Measurements from ENCODE around the gene PPP1R3D.

Gene PPP1R3D

DNA sequence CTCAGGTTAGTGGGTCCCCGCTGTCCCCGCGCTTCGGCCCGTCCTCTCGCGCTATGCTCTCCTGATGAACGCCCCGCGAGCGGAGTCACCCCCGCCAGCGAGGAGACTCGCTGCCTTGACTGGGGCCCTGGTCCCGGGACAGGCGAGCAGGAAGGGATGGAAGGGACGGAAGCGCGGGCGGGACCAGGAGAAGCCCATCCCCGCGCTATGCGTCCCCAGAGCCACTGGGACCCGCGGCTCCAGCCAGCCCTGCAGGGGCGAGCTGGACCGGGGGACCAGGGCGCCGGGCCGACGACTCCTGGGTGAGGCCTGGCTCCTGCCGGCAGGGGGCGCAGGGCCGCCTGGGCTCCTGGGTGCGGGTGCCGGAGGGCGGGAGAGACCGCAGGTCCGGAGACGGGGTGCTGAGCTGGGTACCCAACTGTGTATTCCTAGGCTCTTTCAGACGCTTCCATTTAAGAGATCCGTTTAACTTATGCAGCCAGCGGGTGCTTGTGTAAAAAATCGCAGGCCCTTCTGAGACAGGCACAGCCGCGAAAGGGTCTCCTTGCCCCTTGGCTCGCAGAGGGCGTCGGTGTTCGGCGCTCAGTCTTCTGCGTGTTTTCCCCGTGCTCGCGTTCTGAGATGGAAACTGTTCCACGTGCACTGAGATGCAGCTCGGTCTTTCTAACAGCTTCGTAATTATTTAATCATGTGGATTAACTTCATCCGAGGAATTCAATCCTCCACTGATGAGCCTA is 6.1 kb downstream of the PPP1R3D start (continued):
- TF ChIP-seq ZBTB1 (tag by site-specific recombination; IDR thresholded peaks at IDR 0.05) (peak; percentile 54; the same call in 1 of the 2 replicates), ZNF19 (tag by site-specific recombination; IDR thresholded peaks at IDR 0.05; ENCODE audit: low read depth) (no peak), ZNF521 (tag by site-specific recombination; IDR thresholded peaks at IDR 0.05) (no peak), ZXDB (tag by site-specific recombination; IDR thresholded peaks at IDR 0.05) (peak; percentile 92), ZNF24 (tag by site-specific recombination; IDR thresholded peaks at IDR 0.05) (0 out of 2 replicates have a peak, but pooled peaks have one; percentile 33), KLF1 (tag by site-specific recombination; IDR thresholded peaks at IDR 0.05) (no peak), ZNF10 (tag by site-specific recombination; IDR thresholded peaks at IDR 0.05) (0 out of 2 replicates have a peak, but pooled peaks have one; percentile 12), ZNF311 (tag by site-specific recombination; IDR thresholded peaks at IDR 0.05; ENCODE audit: borderline replicate concordance) (no peak), ZNF175 (tag by site-specific recombination; IDR thresholded peaks at IDR 0.05) (no peak), ZNF629 (tag by site-specific recombination; IDR thresholded peaks at IDR 0.05) (peak; percentile 23), ZNF248 (tag by site-specific recombination; IDR thresholded peaks at IDR 0.05) (no peak), ZNF76 (tag by site-specific recombination; IDR thresholded peaks at IDR 0.05; ENCODE audit: borderline replicate concordance, low read depth) (0 out of 2 replicates have a peak, but pooled peaks have one; percentile 17), ZFP69B (tag by site-specific recombination; IDR thresholded peaks at IDR 0.05) (peak; percentile 16; the same call in 1 of the 2 replicates), BCL11A (tag by site-specific recombination; IDR thresholded peaks at IDR 0.05; ENCODE audit: low read depth) (no peak), TRIM28 (IDR thresholded peaks at IDR 0.05; ENCODE audit: borderline replicate concordance, low read length) (no peak), ZNF777 (tag by site-specific recombination; IDR thresholded peaks at IDR 0.05; ENCODE audit: borderline replicate concordance) (no peak), ZNF48 (tag by site-specific recombination; IDR thresholded peaks at IDR 0.05) (no peak), ZNF211 (tag by site-specific recombination; IDR thresholded peaks at IDR 0.05; ENCODE audit: low read depth) (no peak), KLF16 (tag by site-specific recombination; IDR thresholded peaks at IDR 0.05) (peak; percentile 63; the same call in 1 of the 2 replicates), ZNF335 (tag by site-specific recombination; conservative IDR thresholded peaks at IDR 0.05) (peak; percentile 80), ZNF664 (tag by site-specific recombination; IDR thresholded peaks at IDR 0.05) (no peak), ZFP37 (tag by site-specific recombination; IDR thresholded peaks at IDR 0.05) (peak; percentile 64; the same call in 1 of the 2 replicates), ZBTB7A (tag by site-specific recombination; IDR thresholded peaks at IDR 0.05; ENCODE audit: low read depth) (no peak; the same call in 1 of the 2 replicates), ZNF112 (tag by site-specific recombination; IDR thresholded peaks at IDR 0.05) (no peak)
- TF ChIP-seq, protein P1, sequence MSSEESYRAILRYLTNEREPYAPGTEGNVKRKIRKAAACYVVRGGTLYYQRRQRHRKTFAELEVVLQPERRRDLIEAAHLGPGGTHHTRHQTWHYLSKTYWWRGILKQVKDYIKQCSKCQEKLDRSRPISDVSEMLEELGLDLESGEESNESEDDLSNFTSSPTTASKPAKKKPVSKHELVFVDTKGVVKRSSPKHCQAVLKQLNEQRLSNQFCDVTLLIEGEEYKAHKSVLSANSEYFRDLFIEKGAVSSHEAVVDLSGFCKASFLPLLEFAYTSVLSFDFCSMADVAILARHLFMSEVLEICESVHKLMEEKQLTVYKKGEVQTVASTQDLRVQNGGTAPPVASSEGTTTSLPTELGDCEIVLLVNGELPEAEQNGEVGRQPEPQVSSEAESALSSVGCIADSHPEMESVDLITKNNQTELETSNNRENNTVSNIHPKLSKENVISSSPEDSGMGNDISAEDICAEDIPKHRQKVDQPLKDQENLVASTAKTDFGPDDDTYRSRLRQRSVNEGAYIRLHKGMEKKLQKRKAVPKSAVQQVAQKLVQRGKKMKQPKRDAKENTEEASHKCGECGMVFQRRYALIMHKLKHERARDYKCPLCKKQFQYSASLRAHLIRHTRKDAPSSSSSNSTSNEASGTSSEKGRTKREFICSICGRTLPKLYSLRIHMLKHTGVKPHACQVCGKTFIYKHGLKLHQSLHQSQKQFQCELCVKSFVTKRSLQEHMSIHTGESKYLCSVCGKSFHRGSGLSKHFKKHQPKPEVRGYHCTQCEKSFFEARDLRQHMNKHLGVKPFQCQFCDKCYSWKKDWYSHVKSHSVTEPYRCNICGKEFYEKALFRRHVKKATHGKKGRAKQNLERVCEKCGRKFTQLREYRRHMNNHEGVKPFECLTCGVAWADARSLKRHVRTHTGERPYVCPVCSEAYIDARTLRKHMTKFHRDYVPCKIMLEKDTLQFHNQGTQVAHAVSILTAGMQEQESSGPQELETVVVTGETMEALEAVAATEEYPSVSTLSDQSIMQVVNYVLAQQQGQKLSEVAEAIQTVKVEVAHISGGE (tag by site-specific recombination; conservative IDR thresholded peaks at IDR 0.05; ENCODE audit: low read depth): 0 out of 2 replicates have a peak, but pooled peaks have one; percentile 37
- TF ChIP-seq, protein P2, sequence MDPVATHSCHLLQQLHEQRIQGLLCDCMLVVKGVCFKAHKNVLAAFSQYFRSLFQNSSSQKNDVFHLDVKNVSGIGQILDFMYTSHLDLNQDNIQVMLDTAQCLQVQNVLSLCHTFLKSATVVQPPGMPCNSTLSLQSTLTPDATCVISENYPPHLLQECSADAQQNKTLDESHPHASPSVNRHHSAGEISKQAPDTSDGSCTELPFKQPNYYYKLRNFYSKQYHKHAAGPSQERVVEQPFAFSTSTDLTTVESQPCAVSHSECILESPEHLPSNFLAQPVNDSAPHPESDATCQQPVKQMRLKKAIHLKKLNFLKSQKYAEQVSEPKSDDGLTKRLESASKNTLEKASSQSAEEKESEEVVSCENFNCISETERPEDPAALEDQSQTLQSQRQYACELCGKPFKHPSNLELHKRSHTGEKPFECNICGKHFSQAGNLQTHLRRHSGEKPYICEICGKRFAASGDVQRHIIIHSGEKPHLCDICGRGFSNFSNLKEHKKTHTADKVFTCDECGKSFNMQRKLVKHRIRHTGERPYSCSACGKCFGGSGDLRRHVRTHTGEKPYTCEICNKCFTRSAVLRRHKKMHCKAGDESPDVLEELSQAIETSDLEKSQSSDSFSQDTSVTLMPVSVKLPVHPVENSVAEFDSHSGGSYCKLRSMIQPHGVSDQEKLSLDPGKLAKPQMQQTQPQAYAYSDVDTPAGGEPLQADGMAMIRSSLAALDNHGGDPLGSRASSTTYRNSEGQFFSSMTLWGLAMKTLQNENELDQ (tag by site-specific recombination; IDR thresholded peaks at IDR 0.05; ENCODE audit: low read depth): no peak
- TF ChIP-seq, protein P3, sequence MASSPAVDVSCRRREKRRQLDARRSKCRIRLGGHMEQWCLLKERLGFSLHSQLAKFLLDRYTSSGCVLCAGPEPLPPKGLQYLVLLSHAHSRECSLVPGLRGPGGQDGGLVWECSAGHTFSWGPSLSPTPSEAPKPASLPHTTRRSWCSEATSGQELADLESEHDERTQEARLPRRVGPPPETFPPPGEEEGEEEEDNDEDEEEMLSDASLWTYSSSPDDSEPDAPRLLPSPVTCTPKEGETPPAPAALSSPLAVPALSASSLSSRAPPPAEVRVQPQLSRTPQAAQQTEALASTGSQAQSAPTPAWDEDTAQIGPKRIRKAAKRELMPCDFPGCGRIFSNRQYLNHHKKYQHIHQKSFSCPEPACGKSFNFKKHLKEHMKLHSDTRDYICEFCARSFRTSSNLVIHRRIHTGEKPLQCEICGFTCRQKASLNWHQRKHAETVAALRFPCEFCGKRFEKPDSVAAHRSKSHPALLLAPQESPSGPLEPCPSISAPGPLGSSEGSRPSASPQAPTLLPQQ (tag by site-specific recombination; IDR thresholded peaks at IDR 0.05): peak; percentile 38; the same call in 1 of the 2 replicates
- TF ChIP-seq, protein P4, sequence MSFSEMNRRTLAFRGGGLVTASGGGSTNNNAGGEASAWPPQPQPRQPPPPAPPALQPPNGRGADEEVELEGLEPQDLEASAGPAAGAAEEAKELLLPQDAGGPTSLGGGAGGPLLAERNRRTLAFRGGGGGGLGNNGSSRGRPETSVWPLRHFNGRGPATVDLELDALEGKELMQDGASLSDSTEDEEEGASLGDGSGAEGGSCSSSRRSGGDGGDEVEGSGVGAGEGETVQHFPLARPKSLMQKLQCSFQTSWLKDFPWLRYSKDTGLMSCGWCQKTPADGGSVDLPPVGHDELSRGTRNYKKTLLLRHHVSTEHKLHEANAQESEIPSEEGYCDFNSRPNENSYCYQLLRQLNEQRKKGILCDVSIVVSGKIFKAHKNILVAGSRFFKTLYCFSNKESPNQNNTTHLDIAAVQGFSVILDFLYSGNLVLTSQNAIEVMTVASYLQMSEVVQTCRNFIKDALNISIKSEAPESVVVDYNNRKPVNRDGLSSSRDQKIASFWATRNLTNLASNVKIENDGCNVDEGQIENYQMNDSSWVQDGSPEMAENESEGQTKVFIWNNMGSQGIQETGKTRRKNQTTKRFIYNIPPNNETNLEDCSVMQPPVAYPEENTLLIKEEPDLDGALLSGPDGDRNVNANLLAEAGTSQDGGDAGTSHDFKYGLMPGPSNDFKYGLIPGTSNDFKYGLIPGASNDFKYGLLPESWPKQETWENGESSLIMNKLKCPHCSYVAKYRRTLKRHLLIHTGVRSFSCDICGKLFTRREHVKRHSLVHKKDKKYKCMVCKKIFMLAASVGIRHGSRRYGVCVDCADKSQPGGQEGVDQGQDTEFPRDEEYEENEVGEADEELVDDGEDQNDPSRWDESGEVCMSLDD (tag by site-specific recombination; IDR thresholded peaks at IDR 0.05): peak; percentile 80; the same call in 1 of the 2 replicates
- TF ChIP-seq, protein P5, sequence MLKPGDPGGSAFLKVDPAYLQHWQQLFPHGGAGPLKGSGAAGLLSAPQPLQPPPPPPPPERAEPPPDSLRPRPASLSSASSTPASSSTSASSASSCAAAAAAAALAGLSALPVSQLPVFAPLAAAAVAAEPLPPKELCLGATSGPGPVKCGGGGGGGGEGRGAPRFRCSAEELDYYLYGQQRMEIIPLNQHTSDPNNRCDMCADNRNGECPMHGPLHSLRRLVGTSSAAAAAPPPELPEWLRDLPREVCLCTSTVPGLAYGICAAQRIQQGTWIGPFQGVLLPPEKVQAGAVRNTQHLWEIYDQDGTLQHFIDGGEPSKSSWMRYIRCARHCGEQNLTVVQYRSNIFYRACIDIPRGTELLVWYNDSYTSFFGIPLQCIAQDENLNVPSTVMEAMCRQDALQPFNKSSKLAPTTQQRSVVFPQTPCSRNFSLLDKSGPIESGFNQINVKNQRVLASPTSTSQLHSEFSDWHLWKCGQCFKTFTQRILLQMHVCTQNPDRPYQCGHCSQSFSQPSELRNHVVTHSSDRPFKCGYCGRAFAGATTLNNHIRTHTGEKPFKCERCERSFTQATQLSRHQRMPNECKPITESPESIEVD (tag by site-specific recombination; IDR thresholded peaks at IDR 0.05): no peak
